Pons (tissue), 1 donor: ENCODE measurements around the gene LRRTM4.
A peak's percentile ranks its signal among the peaks of the same experiment; 100 is the strongest.

Experiments used
- DNase-seq: peaks from one replicate; pipeline ENCODE4 v3.0.0-alpha.2; 2016; ENCODE audit warnings: low spot score

Gene LRRTM4

GRCh38 chr2:77470096-77470495 lies 52.1 kb downstream of the LRRTM4 start:
- no peak for DNase-seq

- peak; percentile 46 for DNase-seq
These were observed 53.1 kb downstream of the LRRTM4 start for GRCh38 chr2:77469106-77469505.

GRCh38 chr2:77459840-77460239 lies 62.3 kb downstream of the LRRTM4 start:
- DNase-seq = no peak

- DNase-seq = peak; percentile 42
These were observed 64.0 kb downstream of the LRRTM4 start for GRCh38 chr2:77458216-77458615.

- DNase-seq = no peak
These were observed 64.5 kb downstream of the LRRTM4 start for GRCh38 chr2:77457665-77458064.

GRCh38 chr2:77443076-77443475 lies 79.1 kb downstream of the LRRTM4 start:
- DNase-seq = no peak

GRCh38 chr2:77434880-77435279 lies 87.3 kb downstream of the LRRTM4 start:
- peak; percentile 21 for DNase-seq

GRCh38 chr2:77428946-77429345 lies 93.2 kb downstream of the LRRTM4 start:
- DNase-seq = no peak

- DNase-seq = no peak
These were observed 100.2 kb downstream of the LRRTM4 start for GRCh38 chr2:77421971-77422370.

- no peak for DNase-seq
These were observed 103.6 kb downstream of the LRRTM4 start for GRCh38 chr2:77418537-77418936.

- DNase-seq = no peak
These were observed 118.0 kb downstream of the LRRTM4 start for GRCh38 chr2:77404189-77404588.

GRCh38 chr2:77398970-77399600 lies 123.1 kb downstream of the LRRTM4 start:
- no peak for DNase-seq

- no peak for DNase-seq
These were observed 124.4 kb downstream of the LRRTM4 start for GRCh38 chr2:77397763-77398162.

GRCh38 chr2:77395011-77395410 lies 127.2 kb downstream of the LRRTM4 start:
- no peak for DNase-seq

- DNase-seq = no peak
These were observed 131.1 kb downstream of the LRRTM4 start for GRCh38 chr2:77391119-77391518.

- DNase-seq = no peak
These were observed 134.9 kb downstream of the LRRTM4 start for GRCh38 chr2:77387324-77387723.

- DNase-seq = no peak
These were observed 149.5 kb downstream of the LRRTM4 start for GRCh38 chr2:77372636-77373035.

- no peak for DNase-seq
These were observed 151.7 kb downstream of the LRRTM4 start for GRCh38 chr2:77370511-77370910.

GRCh38 chr2:77363277-77363676 lies 158.9 kb downstream of the LRRTM4 start:
- DNase-seq = peak; percentile 26

GRCh38 chr2:77348821-77349220 lies 173.4 kb downstream of the LRRTM4 start:
- no peak for DNase-seq

- no peak for DNase-seq
These were observed 186.2 kb downstream of the LRRTM4 start for GRCh38 chr2:77336013-77336412.

GRCh38 chr2:77328134-77328931 lies 193.8 kb downstream of the LRRTM4 start:
- DNase-seq = no peak

- no peak for DNase-seq
These were observed 196.8 kb downstream of the LRRTM4 start for GRCh38 chr2:77325395-77325794.

GRCh38 chr2:77322431-77322830 lies 199.7 kb downstream of the LRRTM4 start:
- DNase-seq = no peak
